HL-60/S4 (cell line): Measurements from ENCODE around the gene SAMD5.

ENCODE experiments used
- in situ Hi-C: fragments of 300-500 bp; cut with MboI; formaldehyde crosslinking; loops from 2 replicates; pipeline ENCODE4 v1.14.3; 2022; ENCODE audit warnings: low sequenced_read_pairs

The SAMD5 gene

DNA sequence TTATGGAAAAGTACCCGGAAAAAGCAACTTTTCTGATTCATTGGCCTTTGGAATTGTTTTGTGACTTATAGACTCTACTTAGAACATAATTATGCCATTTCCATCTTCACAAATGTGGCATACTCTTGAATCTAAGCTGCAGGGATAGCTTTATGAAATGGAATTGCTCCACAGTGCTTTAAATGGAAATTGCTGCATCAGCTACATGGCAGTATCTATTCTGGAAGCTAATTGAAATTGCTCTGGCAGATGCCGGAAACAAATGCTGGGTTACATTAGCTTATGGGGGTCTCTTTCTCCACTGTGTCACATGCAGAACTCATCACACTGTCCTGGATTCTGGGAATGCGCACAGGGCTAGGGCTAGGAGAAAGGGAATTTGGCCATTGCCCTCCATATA lies 108.9 kb downstream of the SAMD5 start:
- in situ Hi-C loops: no loop called here

DNA sequence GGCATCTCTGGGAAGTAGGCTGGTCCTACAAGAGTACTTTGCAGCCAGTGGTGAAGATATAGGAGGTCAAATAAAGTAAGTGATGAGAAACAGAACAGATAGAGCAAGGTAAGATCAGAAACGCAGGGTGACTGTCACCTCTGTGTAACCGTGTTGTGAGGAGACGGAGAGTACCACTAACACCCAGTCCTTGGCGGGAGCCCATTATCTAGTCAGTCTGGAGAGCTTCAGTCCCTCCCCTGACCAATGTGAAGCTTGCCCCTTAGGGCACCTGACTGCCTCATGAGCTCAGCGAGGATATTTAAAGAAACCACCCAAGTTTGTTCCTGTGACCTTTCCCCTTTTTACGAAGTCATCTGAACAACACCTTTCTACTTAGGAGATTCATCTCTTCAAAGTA lies 110.0 kb downstream of the SAMD5 start:
- in situ Hi-C loops: no loop called here

DNA sequence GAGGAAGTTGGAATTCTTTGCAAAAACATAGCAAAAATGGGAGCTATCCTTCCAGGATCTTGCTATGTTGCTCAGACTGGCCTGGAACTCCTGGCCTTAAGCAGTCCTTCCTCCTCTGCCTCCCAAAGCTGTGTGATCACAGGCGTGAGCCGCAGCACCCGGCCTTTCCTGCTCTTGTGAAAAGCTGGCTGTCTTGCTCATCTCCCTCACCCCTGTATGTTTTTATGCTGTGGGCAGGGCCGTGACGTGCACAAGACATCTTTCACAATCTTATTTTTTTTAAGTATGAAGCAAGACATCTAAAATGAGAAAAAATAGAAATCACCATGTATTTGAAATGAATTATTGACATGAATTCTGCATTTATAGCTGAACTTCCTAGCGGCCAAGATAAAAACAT lies 110.4 kb downstream of the SAMD5 start:
- in situ Hi-C loops: no loop called here
